ENCODE data around the gene MIDN.

The MIDN gene

DNA sequence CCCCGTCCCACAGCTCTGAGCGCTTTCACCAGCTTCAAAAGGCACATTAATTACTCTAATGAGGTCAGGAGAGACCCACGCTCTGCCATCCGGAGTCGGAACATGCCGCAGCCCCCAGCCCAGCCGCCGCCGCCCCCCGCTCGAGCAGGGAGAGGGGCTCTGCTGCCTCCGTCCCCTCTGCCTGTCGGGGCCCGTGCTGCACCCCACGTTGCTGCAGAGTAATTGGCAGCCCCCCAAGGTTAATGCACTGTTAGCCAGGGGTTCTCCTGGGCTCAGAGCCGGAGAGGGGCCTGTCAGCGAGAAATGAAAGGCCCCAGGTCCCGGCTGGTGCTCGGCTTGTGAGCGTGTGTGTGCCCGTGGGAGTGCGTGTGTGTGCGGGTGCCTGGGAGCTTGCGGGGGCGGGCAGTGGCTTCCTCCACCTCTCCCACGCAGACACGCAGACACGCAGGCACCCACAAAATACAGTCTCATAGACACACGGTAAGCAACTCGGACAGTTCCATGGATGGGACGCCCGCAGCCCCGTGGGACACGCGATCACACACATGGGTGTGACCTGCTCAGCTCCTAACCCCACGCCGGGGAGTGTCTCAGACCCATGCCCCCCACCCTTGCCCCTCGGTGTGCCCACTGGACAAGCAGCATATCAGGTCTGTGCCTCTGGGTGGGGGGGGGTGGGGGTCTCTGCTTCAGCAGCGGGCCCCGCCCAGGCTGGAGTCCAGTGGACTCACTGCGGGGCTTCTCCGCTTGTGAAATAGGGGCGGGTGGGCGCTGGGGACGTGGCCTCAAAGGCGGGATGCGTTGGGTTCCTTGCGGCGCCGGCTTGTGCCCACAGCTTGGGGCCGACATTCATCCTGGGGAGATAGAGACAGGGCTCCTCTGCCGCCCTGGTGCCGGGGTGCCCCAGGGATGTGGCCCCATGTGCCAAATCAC is 32.5 kb downstream of the MIDN start:
- in situ Hi-C loops (cut with HindIII; ENCODE audit: low sequenced_read_pairs): no loop called here

GRCh38 chr19:1281569-1282287 is 33.3 kb downstream of the MIDN start:
- in situ Hi-C loops (cut with HindIII; ENCODE audit: low sequenced_read_pairs): no loop called here

DNA sequence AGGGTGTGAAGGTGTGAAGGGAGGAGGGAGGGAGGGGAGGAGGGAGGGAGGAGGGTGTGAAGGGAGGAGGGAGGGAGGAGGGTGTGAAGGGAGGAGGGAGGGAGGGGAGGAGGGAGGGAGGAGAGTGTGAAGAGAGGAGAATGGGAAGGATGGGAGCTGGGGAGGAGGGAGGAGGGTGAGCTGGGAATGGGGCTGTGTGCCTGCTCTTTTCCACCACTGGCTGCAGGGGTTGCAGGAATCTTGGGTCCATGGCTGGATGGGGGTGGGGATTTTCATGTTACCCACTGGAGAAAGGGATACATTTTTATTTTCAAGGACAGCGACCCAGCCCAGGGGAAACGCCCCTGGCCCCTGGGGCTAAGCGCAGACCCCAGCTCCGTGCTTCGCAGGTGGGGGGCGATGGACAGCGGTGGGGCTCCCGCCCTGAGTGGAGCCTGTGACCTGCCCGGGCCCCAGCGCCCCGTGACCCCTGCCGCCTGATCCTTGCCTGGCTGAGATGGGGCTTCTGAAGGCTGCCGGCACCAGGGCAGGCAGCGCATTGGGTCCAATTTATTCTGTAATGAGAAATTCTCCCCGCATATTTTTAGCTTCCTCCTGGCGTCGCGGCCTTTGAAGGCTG is 34.3 kb downstream of the MIDN start:
- in situ Hi-C loops (cut with HindIII; ENCODE audit: low sequenced_read_pairs): no loop called here

DNA sequence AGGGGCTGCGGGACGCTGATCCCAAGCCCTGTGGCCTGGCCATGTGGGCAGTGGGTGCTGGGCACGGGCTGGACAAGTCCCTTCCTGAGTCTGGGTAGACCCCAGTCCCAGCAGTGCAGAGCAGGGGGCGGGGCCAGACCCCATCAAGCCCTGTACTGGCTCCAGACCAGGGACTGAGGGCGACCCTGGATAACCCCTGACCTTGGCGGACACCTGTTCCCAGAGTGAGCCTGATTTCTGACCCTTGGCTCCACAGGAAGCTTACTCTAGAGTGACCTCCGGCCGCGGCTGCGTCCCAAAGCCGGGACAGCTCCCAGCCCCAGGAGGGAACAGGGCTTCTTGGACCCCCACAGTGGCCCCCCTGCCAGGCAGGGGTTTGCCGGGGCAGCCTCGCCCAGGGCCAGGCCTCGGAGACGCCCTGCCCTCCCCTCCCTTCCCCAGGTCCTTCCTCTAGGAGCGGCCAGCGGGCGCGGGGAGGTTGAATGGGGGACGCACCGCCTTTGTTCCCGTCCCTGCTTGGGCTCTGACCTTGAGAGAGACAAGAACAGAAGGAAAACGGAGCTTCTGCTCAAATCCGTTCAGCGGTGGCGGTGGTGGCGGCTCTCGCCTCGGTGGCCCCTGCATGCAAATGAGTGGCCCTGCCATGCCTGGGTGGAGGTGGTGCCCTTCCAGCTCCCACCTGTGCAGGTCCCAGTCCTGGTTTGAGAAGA is 35.0 kb downstream of the MIDN start:
- in situ Hi-C loops (cut with HindIII; ENCODE audit: low sequenced_read_pairs): no loop called here

DNA sequence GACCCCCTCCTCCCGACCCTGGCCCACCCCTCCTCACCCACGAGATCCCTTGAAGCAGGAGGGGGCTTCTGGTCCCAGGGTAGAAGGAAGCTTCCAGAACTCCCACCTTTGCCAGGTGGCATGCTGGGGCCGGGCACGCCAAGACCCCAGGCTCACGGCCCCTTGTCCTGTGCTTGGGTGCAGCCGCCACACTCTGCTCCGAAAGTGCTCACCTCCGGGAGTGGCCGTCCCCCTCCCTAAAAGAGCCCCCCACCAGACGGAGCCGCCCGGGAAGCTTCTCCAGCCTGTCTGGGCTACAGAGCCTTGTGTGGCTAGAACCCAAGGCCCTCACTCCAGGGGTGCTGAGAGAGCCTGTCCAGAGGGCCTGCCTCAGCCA is 35.5 kb downstream of the MIDN start:
- in situ Hi-C loops (cut with HindIII; ENCODE audit: low sequenced_read_pairs): no loop called here

- in situ Hi-C loops (cut with HindIII; ENCODE audit: low sequenced_read_pairs): no loop called here
Measured at GRCh38 chr19:1284293-1284978, 36.1 kb downstream of the MIDN start.

DNA sequence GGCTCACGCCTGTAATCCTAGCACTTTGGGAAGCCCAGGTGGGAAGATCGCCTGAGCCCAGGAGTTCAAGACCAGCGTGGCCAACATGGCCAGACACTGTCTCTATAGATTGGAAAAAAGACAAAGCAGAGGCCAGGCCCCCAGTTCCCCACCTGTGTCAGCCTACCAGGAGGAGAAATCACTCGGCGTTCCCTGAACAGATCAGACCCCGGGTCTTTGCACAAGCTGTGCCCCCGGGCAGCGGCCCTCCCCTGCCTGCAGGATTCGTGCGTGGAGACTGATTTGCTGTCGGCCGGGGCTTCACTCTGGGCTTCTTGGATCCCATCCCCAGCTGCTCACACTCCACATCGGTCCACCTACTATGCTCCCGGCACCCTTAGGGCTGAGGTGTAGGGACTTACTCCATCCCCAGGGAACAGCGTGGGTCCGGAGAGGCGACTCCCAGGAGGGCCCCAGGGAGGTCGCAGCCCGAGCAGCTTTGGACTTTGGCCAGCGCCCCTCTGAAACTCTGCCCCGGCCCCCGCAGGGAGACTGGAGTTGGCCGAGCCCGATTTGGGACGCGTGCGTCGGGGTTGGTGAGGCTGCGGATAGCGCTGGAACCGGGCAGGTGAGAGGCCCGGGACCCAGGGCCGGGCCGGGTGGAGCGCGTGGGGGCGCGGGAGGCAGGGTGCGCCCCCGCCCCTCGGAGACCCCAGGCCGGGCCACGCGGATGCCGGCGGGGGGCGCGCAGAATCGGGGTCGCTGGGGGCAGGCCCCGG is 36.8 kb downstream of the MIDN start:
- in situ Hi-C loops (cut with HindIII; ENCODE audit: low sequenced_read_pairs): no loop called here

GRCh38 chr19:1285737-1286360 is 37.5 kb downstream of the MIDN start, which contains the start of gene EFNA2:
TSS of gene EFNA2 (plus strand) at chr19:1285873. CDS start at chr19:1286169, 296 bp downstream.
- in situ Hi-C loops (cut with HindIII; ENCODE audit: low sequenced_read_pairs): no loop called here

- in situ Hi-C loops (cut with HindIII; ENCODE audit: low sequenced_read_pairs): no loop called here
Measured at GRCh38 chr19:1286487-1287353, 38.3 kb downstream of the MIDN start.

DNA sequence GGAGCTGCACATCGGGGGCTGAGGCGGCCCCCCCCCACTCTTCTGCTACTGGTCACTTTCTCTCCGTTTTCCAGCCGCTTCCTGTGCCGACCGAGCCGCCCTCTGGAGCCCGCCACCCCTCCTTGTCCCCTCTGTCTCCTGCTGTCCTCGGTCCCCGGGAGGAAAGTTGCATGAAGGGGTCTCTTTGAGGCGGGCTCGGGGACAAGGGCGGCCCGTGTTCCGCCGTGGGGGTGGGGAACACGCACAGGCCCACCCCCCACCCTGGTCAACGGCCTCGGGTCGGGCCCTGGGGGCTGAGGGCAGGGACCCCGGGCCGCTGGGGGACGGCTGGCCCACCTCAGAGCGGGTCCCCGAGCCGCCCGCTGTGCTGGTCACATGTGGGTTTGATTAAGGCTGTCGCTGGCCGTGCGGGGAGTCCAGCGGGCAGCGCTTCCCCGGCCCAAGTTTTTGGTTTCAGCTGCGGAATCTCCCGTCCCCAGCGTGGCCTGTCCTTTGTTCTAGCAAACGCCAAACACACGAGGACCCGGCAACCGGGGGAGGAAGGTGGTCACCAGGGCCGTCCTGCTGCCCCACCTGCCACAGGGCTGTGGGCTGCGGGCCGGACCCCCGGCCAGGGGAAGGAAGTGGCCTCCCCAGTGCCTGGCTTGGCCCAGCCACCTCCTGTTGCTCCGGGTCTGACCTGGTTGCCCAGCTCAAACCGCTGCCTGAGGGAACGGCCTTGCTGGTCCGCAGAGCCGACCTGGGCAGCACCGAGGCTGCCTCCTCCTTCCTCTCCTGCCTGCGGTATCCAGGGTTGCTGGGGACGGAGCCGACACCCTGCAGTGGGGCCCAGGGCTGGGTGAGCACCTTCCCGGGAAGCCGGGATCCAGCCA is 39.2 kb downstream of the MIDN start:
- in situ Hi-C loops (cut with HindIII; ENCODE audit: low sequenced_read_pairs): no loop called here

- in situ Hi-C loops (cut with HindIII; ENCODE audit: low sequenced_read_pairs): no loop called here
Measured at GRCh38 chr19:1288226-1288612, 39.8 kb downstream of the MIDN start.

DNA sequence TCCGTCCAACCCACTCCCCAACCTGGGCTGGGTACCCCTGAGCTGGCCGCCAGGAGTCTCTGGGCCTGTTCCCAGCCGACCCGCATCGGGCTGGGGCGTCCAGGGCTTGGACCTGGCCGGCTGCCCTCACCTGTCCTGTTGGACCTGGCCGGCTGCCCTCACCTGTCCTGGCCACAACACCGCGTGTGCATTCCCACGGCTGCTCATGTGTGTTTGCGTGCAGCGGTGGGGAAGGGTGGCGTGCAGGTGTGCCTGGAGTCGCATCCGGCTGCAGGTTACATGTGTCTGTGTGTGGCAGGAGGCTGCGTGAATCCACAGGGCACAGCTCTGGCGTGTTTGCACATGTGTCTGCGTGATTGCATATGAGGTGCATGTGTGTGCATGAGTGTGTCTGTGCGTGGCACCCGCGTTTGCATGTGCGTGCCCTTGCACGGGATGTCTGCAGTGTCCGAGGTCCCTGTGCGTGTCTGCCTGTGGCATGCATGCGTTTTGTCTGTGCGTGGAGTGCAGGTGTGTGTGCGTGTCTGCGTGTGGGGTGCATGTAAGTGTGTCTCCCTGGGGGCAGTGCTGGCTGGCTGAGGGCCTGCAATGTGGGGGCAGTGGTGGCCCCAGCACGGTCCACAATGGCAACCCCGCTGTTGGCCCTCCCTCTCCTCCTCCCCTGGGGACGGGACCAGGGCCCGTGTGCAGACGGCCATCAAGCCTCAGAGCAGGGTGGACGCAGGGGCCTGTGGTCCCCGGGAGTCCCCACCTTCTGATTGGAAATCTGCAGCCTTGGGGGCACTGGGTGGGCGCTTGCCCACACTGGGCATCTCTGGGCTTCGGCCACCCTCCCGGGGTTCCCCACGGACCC is 40.7 kb downstream of the MIDN start:
- in situ Hi-C loops (cut with HindIII; ENCODE audit: low sequenced_read_pairs): no loop called here

- in situ Hi-C loops (cut with HindIII; ENCODE audit: low sequenced_read_pairs): no loop called here
Measured at GRCh38 chr19:1289686-1290025, 41.3 kb downstream of the MIDN start.

DNA sequence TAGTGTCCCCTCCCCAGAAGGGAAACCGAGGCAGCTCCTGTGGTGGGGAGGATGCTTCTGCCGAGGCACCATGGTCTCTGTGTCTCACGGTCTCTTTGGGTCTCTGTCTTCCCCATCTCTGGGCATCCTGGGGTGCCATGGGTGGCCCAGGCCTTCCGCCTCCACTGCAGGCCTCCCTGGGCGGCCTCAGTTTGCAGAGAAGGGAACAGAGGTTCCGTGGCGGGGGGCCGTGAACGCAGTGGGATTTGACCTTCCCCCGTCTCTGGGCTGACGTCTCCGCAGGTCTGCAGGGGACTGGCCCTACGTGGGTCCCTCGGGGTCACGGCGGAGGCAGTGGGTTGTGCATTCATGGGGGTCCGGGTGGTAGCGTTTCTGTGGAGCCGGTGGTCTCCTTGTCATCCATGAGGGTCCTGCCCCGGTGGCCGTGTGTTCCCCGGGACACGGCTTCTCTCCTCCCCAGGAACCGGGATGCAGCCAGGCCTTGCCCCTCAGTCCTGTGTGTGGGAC is 41.9 kb downstream of the MIDN start:
- in situ Hi-C loops (cut with HindIII; ENCODE audit: low sequenced_read_pairs): no loop called here

GRCh38 chr19:1290703-1291651 is 42.6 kb downstream of the MIDN start:
- in situ Hi-C loops (cut with HindIII; ENCODE audit: low sequenced_read_pairs): no loop called here
